Stimulated activated CD8-positive, alpha-beta memory T cell treated with anti-CD3 and anti-CD28 coated beads, Interleukin-4, amount 100 ng/mL, for 1 hour (primary cell): Measurements from ENCODE around the gene UBE2K.
"Not testable (repeated sequence)": the region's sequence is repeated elsewhere in the genome, so short reads cannot be mapped to it uniquely, and the experiment has no call there.

Source experiments
- DNase-seq, 2 donors: peaks; one replicate each; pipeline ENCODE4 v3.0.0-alpha.2; 2020; ENCODE audit warnings: low read depth in 2 of 2, low spot score in 1 of 2

The UBE2K gene

DNA sequence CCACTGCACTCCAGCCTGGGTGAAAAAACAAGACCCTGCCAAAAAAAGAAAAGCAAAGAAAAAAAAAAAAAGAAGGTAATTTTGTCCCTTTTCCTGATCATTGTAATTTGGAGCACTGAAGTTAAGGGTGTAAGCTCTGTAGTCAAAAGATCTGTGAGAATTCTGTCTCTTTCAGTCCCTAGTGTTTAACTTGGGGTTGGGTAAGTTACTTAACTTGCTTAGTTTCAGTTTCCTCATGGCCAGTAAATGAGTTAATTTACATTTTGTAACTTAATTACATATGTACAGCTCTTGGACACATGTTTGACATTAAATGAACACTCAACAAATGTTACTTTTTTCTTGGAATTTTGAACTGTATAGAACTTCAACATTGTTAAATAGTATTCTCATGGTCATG is 10.9 kb upstream of the UBE2K start:
- DNase-seq = no peak

DNA sequence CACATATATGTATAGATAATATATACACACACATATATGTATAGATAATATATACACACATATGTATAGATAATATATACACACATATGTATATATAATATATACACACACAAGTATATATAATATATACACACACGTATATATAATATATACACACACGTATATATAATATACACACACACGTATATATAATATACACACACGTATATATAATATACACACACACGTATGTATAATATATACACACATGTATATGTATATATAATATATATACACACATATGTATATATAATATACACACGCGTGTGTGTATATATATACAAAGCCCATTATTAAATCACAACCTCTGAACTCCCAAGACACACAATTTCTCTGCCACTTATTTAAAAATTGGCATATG is 8.0 kb upstream of the UBE2K start:
- DNase-seq = no peak

DNA sequence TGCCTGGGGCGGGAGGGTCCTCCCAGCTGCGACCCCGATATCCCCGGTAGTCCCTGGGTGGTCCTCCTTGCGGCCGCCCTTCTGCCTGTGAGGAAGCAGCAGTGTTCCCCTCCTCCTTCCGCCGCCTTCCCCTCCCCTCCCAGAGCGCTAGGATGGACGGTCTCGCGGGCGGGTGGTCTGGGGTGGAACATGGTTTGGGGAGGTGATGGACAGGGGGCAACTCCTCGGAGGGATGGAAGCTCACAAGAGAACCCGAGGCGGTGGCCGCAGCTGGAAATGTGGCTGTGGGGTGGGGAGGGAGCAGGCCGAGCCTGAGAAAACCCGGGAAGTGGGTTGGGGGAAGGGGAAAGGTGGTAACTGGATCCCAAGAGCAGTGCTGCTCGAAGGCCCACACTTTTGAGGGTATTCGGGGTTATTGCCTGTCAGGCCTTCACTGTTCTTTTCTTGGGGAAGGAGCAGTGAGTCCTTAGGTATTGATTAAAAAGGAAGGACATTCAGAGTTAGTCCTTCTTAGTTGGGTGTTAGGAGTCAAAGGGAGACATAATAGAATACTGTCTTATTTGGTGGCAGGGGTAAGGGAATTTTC is 581 bp downstream of the UBE2K start:
- DNase-seq = peak; percentile 5 to 13

DNA sequence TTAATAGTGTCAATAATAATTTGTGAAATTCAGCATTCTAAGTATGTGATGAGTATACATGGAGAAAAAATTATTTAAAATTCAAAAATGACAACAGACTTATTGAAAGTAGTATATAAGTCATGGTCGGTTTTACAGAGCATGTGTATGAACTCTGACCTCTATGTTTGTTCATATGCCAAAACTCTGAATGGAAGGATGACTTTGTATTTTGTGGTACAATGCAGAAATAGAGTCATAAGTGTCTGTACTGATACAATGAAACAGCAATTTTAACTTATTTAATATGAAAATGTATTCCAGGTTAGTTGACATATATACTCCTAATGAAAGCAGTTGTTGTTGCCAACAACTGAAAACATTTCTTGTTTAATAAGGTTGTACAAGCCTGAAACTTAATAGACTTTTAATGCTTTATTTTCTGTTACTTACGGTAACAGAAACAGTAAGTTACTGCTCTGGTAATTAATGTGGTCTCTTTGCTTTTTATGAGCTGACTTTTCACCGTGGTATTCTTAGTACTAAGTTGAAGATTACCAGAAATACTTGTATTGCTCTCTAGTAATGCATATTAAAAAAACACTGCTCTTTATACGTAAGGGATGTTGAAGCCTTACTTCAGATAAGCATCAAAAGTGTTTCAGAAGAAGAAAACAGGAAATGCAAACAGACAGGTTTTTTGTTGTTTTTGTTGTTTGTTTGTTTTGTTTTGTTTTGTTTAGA is 1.9 kb downstream of the UBE2K start:
- DNase-seq = no peak

DNA sequence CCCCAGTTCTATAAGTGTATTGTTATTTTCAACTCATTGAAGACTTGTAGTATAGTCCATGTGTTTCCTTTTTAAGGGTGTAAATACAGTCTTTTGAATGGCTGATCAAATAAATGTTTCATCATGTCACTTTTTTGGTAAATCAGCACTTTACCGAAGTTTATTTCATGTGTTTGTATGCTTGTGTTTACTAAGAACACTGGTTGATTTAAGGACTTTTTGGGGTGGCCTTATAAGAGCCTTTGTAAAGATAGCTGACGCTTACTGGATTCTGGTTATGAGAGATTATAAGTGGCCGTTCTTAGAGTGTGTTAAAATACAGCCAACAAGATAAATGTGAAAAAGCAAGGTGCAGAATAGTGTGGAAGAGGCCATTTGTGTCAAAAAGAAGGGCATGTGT is 2.6 kb downstream of the UBE2K start:
- DNase-seq = no peak

DNA sequence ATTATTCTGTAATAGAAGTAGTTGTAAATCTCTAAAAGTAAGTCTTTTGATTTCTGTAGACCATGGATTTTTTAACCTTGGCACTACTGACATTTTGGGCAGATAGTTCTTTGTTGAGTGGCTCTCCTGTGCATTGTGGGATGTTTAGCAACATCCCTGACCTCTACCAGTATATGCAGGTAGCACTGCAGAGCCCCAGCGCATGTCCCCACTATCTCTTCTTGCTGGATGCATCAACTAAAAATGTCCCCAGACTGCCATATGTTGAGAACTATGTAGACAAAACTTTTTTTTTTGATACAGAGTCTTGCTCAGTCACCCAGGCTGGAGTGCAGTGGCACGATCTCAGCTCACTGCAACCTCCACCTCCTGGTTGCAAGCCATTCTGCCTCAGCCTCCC is 4.8 kb downstream of the UBE2K start:
- DNase-seq = no peak

DNA sequence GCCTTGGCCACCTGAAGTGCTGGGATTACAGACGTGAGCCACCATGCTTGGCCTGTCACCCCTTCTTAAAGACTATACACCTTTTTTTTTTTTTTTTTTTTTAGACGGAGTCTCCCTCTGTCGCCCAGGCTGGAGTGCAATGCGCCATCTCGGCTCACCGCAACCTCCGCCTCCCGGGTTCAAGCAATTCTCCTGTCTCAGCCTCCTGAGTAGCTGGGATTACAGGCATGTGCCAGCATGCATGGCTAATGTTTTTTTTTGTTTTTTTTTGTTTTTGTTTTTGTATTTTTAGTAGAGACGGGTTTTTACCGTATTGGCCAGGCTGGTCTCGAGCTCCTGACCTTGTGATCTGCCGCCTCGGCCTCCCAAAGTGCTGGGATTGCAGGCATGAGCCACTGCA is 6.9 kb downstream of the UBE2K start:
- DNase-seq = not testable (repeated sequence)

DNA sequence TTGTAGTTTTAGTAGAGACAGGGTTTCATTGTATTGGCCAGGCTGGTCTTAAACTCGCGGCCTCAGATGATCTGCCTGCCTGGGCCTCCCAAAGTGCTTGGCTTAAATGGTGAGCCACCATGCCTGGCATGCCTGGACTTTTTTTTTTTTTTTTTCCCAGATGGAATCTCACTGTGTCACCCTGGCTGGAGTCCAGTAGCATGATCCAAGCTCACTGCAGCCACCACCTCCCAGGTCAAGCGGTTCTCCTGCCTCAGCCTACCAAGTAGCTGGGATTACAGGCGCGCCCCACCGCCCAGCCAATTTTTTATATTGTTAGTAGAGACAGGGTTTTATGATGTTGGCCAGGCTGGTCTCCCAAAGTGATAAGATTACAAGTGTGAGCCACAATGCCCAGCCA is 8.4 kb downstream of the UBE2K start:
- no peak for DNase-seq

DNA sequence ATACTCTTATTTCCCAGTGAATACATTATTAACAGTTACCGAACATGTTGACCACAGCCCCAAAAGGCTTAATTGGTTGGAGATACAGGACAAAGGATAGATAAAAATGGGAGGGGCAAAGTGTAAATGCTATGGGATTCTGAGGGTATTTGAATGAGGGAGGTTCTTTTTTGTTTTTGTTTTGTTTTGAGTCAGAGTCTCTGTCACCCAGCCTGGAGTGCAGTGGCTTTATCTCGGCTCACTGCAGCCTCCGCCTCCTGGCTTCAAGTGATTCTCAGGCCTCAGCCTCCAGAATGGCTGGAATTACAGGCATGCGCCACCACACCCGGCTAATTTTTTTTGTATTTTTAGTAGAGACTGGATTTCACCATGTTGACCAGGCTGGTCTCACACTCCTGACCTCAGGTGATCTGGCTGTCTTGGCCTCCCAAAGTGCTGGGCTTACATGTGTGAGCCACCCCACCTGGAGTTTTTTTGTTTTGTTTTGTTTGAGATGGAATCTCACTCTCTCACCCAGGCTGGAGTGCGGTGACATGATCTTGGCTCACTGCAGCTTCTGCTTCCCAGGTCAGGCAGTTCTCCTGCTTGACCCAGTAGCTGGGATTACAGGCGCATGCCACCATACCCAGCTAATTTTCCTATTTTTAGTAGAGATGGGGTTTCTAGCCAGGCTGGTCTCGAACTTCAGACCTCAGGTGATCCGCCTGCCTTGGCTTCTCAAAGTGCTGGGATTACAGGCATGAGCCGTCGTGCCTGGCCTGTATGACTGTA is 9.0 kb downstream of the UBE2K start:
- DNase-seq = no peak

DNA sequence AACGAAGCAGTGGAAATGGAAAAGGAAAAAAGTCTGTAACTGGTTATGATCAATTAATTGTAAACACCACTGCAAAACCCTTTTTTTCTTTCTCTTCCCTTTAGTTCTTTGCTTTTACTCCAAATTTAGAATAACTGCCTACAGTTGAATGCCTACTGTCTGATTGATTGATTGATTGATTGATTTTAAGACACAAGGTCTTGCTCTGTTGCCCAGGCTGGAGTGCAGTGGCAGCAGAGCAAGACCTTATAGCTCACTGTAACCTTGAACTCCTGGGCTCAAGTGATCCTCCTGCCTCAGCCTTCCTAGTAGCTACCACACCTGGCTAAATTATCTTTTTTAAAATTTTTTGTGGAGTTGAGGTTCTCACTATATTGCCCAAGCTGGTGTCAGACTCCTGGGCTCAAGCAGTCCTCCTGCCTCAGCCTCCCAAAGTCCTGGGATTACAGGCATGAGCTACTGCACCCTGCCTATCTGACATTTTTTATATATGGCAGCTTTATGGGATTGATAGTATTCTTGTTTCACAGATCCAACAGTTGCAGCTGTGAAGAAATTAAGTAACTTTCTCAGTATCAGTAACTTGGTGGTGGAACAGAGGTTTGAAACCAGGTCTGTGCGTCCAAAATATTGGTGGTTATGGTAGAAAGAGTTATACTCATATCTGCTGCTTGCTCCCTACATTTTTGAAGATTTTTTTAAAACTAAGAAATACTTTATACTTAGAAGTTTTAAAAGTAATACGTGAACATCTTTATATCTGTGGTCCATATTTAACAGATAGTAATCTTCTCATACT is 12.4 kb downstream of the UBE2K start:
- no peak for DNase-seq

DNA sequence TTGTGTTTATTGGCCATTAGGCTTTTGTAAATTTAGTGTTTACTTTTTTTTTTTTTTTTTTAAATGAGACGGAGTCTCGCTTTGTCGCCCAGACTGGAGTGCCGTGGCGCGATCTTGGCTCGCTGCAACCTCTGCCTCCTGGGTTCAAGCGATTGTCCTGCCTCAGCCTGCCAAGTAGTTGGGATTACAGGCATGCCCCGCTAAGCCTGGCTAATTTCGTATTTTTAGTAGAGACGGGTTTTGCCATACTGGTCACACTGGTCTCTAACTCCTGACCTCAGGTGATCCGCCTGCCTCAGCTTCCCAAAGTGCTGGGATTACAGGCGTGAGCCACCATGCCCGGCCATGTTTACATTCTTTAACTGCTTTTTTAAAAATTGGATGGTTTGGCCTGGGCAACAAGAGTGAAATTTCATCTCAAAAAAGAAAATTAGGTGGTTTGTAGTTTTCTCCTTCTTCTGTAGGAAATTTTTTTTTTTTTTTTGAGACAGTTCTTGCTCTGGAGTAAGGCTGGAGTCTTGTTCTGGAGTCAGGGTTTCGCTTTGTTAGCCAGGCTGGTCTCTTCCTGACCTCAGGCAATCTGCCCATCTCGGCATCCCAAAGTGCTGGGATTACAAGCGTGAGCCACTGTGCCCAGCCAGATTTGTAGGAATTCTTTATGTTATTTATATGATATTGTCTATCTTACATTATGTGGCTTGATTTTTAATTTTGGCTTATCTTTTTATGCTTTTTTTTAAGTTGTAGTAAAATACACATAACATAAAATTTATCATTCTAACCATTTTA is 15.1 kb downstream of the UBE2K start:
- no peak for DNase-seq

DNA sequence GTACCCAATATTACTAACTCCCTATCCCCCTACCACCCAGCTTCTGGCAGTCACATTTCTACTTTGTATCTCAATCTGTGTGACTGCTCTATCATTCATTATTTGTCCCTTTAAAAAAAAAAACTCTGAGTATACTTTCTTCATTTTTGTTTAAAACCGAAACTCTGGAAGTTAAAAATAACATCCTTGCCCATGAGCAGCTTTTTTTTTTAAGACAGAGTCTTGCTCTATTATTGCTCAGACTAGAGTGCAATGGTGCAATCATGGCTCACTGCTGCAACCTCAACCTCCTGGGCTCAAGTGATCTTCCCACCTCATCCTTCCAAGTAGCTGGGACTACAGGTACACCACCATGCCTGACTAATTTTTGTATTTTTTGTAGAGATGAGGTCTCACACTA is 15.8 kb downstream of the UBE2K start:
- DNase-seq = no peak

DNA sequence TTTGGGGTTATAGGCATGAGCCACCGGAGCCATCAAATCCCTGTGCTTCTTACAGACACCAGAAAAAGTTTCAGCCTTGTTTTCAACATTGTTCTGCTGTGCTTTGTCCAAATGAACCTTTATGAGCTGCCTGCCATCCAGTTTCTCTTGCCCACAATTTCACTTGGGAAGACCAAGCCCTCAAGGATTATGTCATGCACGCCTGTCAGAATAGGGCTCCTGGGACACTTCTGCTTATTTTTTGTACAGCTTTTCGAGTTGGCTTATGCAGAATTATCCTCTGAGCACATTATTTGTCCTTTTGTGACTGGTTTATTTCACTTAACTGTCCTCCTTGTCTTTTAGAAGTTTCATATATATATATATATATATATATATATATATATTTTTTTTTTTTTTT is 16.2 kb downstream of the UBE2K start:
- DNase-seq = no peak

DNA sequence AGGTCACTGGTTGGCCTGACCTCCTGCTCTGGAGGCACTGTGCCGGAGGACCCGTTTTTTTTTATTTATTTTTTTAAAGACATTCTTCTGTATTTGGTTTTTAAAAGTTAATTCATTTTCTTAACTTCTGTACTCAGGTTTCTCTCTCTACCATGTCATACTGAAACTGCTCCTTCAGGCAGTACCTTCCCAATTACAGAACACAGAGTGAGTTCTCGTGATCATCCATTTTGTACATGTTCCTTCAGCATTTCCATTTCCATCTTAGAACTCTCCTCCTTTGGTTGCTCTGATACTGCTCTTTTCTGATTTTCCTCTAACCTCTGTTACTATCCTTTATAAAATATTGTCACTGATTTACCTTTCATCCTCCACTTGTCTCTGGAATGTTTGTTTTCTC is 17.9 kb downstream of the UBE2K start:
- no peak for DNase-seq

DNA sequence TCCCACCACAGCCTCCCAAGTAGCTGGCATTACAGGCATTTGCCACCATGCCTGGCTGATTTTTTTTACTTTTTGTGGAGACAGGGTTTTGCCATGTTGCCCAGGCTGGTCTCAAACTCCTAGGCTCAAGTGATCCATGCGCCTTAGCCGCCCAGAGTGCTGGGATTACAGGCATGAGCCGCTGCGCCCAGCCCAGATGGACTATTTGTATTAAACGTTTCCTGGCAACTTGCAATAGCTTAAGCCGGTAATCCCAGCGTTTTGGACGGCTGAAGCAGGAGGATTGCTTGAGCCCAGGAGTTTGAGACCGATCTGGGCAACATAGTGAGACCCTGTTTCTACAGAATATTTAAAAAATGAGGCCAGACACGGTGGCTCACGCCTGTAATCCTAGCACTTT is 18.4 kb downstream of the UBE2K start:
- DNase-seq = no peak

DNA sequence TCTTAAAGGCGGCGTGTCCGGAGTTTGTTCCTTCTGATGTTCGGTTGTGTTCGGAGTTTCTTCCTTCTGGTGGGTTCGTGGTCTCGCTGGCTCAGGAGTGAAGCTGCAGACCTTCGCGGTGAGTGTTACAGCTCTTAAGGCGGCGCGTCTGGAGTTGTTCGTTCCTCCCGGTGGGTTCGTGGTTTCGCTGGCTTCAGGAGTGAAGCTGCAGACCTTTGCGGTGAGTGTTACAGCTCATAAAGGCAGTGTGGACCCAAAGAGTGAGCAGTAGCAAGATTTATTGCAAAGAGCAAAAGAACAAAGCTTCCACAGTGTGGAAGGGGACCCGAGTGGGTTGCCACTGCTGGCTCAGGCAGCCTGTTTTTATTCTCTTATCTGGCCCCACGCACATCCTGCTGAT is 19.8 kb downstream of the UBE2K start:
- not testable (repeated sequence) for DNase-seq

DNA sequence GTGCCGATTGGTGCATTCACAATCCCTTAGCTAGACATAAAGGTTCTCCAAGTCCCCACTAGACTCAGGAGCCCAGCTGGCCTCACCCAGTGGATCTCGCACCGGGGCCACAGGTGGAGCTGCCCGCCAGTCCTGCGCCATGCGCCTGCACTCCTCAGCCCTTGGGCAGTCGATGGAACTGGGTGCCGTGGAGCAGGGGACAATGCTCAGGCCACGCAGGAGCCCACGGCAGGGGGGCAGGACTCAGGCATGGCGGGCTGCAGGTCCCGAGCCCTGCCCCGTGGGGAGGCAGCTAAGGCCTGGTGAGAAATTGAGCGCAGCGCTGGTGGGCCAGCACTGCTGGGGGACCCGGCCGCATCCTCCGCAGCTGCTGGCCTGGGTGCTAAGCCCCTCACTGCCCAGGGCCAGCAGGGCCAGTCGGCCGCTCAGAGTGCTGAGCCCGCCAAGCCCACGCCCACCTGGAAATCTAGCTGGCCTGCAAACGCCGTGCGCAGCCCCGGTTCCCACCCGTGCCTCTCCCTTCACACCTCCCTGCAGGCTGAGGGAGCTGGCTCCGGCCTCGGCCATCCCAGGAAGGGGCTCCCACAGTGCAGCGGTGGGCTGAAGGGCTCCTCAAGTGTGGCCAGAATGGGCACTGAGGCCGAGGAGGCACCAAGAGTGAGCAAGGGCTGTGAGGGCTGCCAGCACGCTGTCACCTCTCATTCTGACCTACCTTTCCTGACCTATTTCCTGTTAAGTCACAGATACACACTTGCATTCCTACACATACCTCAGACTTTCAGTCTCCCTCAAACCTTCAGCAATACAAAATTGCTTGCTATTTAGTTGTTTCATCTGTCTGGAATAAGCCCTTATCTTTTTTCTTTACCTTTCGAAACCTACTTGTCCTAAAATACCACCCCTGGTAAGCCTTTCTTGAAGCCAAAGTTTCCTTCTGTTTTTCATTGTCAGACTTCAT is 20.7 kb downstream of the UBE2K start:
- DNase-seq = no peak

DNA sequence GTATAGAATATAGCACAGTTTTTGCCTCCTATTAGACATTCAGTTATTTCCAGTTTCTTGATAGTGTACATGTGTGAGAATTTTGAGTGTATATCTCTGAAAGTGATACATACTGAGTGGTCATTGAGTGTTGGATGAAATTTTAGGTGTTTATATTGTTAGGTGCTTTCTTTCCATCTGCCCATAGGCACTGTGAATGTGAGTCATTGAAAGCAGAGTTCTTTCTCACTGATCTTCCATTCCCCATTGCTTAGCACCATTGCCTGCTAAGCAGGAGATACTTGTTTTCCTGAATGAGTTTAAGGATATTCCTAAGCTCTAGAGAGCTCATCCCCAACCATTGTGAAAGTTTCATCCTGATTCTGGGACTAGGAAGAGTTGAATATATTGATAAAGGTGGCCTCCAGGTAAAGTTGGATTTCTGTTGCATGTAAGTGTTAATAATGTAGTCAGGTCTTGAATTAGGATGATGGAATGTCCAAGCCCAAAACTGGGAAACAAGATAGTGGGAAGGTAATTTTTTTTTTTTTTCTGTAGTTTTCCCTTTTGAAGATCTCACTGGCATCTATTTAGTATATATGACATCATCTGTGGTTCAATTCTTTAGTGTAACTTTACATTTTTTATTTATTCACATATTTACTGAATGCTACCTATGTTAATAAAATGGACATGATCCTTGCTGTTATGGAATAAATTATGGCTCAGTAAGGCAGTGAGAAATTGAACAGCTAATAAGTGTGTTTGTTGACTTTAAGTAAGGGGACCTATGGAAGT is 22.1 kb downstream of the UBE2K start:
- no peak for DNase-seq

DNA sequence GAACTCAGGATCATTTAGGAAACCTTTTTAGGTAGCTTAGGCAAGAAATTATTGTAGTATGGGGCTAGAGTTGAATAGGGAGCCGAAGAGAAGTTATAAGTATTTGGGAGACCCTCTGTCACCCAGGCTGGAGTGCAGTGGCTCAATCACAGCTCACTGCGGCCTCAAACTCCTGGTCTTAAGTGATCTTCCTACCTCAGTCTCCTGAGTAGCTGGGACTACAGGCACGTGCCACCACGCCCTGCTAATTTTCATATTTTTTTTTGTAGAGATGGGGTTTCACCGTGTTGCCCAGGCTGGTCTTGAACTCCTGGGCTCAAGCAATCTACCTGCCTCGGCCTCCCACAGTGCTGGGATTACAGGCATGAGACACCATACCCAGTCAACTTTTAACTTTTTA is 23.3 kb downstream of the UBE2K start:
- not testable (repeated sequence) for DNase-seq
